C4-2B (cell line): ENCODE data around the gene SPOCD1.

Source experiments
- ZFX ChIP-seq: fragments of 450-650 bp; IDR thresholded peaks from 2 replicates; pipeline ENCODE4 v1.6.1; 2017
- TF ChIP-seq, protein P1 (sequence below): fragments of 450-650 bp; conservative IDR thresholded peaks from 2 replicates; pipeline ENCODE4 v1.5.1; 2017; ENCODE audit warnings: mild to moderate bottlenecking

DNA sequence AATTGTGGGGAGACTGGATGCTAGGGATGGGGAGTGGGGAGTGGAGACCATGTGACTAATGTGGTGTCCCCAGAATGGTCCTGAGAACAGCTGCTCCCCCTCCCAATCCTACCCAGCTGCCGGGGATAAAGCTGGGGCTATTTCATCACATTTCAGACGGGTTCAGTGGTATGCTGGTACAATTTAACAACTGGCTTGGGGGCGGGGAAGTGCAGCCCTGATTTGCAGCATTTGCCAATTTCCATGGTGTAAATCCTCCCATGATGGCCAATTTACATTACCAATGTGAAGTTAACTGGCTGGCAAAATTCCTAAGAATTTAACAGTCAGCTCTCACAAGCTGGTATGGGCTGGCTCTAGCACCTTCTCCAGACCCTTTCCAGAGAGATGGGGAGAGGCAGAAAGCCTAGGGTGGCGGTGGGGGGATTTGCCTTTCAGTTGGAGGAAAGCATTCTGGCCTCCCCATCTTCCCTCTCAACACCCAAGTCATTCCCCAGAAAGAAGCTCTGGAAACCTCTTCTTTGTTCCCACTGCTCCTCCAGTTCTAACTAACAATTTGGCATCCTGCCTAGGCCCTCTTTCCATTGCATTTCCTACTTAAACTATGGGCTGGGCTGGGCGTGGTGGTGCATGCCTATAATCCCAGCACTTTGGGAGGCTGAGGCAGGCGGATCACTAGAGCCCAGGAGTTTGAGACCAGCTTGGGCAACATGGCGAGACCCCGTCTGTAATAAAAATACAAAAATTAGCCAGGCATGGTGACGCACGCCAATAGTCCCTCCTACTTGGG lies 40.4 kb downstream of the SPOCD1 start:
- TF ChIP-seq, protein P1, sequence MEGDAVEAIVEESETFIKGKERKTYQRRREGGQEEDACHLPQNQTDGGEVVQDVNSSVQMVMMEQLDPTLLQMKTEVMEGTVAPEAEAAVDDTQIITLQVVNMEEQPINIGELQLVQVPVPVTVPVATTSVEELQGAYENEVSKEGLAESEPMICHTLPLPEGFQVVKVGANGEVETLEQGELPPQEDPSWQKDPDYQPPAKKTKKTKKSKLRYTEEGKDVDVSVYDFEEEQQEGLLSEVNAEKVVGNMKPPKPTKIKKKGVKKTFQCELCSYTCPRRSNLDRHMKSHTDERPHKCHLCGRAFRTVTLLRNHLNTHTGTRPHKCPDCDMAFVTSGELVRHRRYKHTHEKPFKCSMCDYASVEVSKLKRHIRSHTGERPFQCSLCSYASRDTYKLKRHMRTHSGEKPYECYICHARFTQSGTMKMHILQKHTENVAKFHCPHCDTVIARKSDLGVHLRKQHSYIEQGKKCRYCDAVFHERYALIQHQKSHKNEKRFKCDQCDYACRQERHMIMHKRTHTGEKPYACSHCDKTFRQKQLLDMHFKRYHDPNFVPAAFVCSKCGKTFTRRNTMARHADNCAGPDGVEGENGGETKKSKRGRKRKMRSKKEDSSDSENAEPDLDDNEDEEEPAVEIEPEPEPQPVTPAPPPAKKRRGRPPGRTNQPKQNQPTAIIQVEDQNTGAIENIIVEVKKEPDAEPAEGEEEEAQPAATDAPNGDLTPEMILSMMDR: no peak
- TF ChIP-seq ZFX: no peak
